Right lobe of liver (tissue), 6 donors: ENCODE data around the gene GRK1. TPM values are rescaled to one million over a fixed set of nuclear protein-coding genes. Genes with fewer than 3 reads are reported as not detected.
"Not testable (repeated sequence)": the region's sequence is repeated elsewhere in the genome, so short reads cannot be mapped to it uniquely, and the experiment has no call there.

Experiments used
- ATAC-seq, 4 donors: fragments of 200-7000 bp; cut with Tn5 transposase; one replicate each; pipeline ENCODE4 v1.9.1; 2020; ENCODE audit warnings: mild to moderate bottlenecking in 4 of 4, moderate library complexity in 4 of 4
- DNase-seq, 3 donors: peaks; one replicate each; pipeline ENCODE4 v3.0.0-alpha.2; 2020
- H3K27ac ChIP-seq, 3 donors: fragments of 200-600 bp; one replicate each; pipeline ENCODE4 v1.8.0; 2022
- H3K27me3 ChIP-seq, 2 donors: fragments of 200-600 bp; one replicate each; pipeline ENCODE4 v1.8.0; 2022
- H3K36me3 ChIP-seq, 4 donors: fragments of 200-600 bp; sonication (generic) in 1 of 4; one replicate each; pipeline versions ENCODE4 v1.5.1 to v1.8.0; 2017 to 2022; ENCODE audit warnings: control low read depth in 1 of 4
- H3K4me1 ChIP-seq, 4 donors: fragments of 200-600 bp; sonication (generic) in 1 of 4; one replicate each; pipeline versions ENCODE4 v1.5.1 to v1.8.0; 2017 to 2022; ENCODE audit warnings: control low read depth in 1 of 4
- H3K4me3 ChIP-seq, 3 donors: fragments of 200-600 bp; one replicate each; pipeline ENCODE4 v1.8.0; 2022
- H3K9me3 ChIP-seq, 4 donors: fragments of 200-600 bp; sonication (generic) in 1 of 4; one replicate each; pipeline versions ENCODE4 v1.5.1 to v1.8.0; 2017 to 2022; ENCODE audit warnings: control low read depth in 1 of 4
- CTCF ChIP-seq, 4 donors: fragments of 200-600 bp in 3 of 4; fragments of 450-650 bp in 1 of 4; IDR thresholded peaks; one replicate each; pipeline versions ENCODE4 v1.5.1 to v1.8.0; 2016 to 2022; ENCODE audit warnings: antibody characterized with exemption in 4 of 4, mild to moderate bottlenecking in 2 of 4
- POLR2A ChIP-seq: fragments of 450-650 bp; IDR thresholded peaks from one replicate; pipeline ENCODE4 v1.6.1; 2017; ENCODE audit warnings: antibody characterized with exemption, mild to moderate bottlenecking
- WGBS: methylation state at CpG from one replicate; pipeline ENCODE4 v1.1.6; 2018; ENCODE audit warnings: low coverage, low lambda C conversion rate; ENCODE audit not compliant: insufficient coverage; ENCODE audit errors: missing lambda C conversion rate; 5-methylcytosine and 5-hydroxymethylcytosine counted together
- intact Hi-C, 2 donors: fragments of 100-400 bp; cut with DNase I; formaldehyde crosslinking; loops; one replicate each; pipeline versions ENCODE4 v1.11.2 to v1.14.1; 2022
- total RNA-seq, 6 experiments: library from RNA; depleted of rRNA in 2 of 6; stranded (reverse); fragments of >200 nt in 2 of 6; fragmentation: NEBNext Ultra II Directional in 3 of 6; extraction: Animal tissue kit (Norgen Biotek cat#: 25700) in 3 of 6; gene quantifications; one replicate each; pipeline versions ENCODE4 v1.1.0 to v1.2.4, GENCODE V29; 2016 to 2023
- donor health status: DM: no; HTN: yes; CAD: no.
- donor health status: DM: no; HTN: no; CAD: no.
- donor health status: DM: no; HTN: no; CAD: no.
- donor health status: DM: no; HTN: yes; CAD: no.
- donor health status: DM: no; HTN: yes; CAD: no.

The GRK1 gene
- total RNA-seq, 6 experiments from 2014 or later: not detected

GRCh38 chr13:113621046-113621445 lies 46.0 kb upstream of the GRK1 start:
- Histone ChIP-seq H3K9me3 (no peaks in the 10 kb centered on the region), H3K27me3 (no peaks in the 10 kb centered on the region), H3K4me3 (no peak overlapping the region), H3K36me3 (peaks cover 0 to 2% (median 0%) of the 10 kb centered on the region in 4 donors), H3K4me1 (peaks cover 0 to 4% (median 0%) of the 10 kb centered on the region in 4 donors), H3K27ac (no peak overlapping the region)
- 96% methylated on average over 11 of the region's 15 CpGs for WGBS
- no peak for ATAC-seq
- TF ChIP-seq POLR2A (no peak), CTCF (IDR thresholded peaks at IDR 0.05) (no peak)
- intact Hi-C loops: no loop called here
- peak in 1 of 3 donors; percentile 31 for DNase-seq

GRCh38 chr13:113621498-113621897 lies 45.5 kb upstream of the GRK1 start:
- TF ChIP-seq CTCF (IDR thresholded peaks at IDR 0.05): peak in 2 of 4 donors; percentile 20
- H3K27ac ChIP-seq, H3K4me1 ChIP-seq, H3K9me3 ChIP-seq, intact Hi-C loops, H3K4me3 ChIP-seq, ATAC-seq, H3K36me3 ChIP-seq, H3K27me3 ChIP-seq: not testable (repeated sequence)
- 70% methylated on average over 5 of the region's 13 CpGs for WGBS
- peak in 1 of 3 donors; percentile 37 for DNase-seq

- H3K27me3 ChIP-seq, H3K27ac ChIP-seq, H3K9me3 ChIP-seq, intact Hi-C loops, H3K4me1 ChIP-seq, H3K36me3 ChIP-seq, H3K4me3 ChIP-seq, ATAC-seq: not testable (repeated sequence)
- DNase-seq: peak in 1 of 3 donors; percentile 15
- 97% methylated on average over 17 of the region's 20 CpGs for WGBS
Observed at GRCh38 chr13:113621986-113622550, 45.0 kb upstream of the GRK1 start.

GRCh38 chr13:113622791-113623490 lies 44.1 kb upstream of the GRK1 start:
- H3K4me3 ChIP-seq: no peak overlapping the region
- WGBS: 93% methylated on average over 8 of the region's 29 CpGs
- intact Hi-C loops: no loop called here
- no peak overlapping the region for H3K27ac ChIP-seq
- H3K9me3 ChIP-seq: no peaks in the 10 kb centered on the region
- peak; percentile 63 to 78 (median 73) for DNase-seq
- TF ChIP-seq POLR2A (no peak), CTCF (IDR thresholded peaks at IDR 0.05) (no peak)
- H3K4me1 ChIP-seq: peaks cover 0 to 4% (median 0%) of the 10 kb centered on the region in 4 donors
- no peaks in the 10 kb centered on the region for H3K36me3 ChIP-seq
- ATAC-seq: peak; percentile 80 to 96 (median 90)
- no peaks in the 10 kb centered on the region for H3K27me3 ChIP-seq

GRCh38 chr13:113623491-113624234 lies 43.4 kb upstream of the GRK1 start:
- H3K36me3 ChIP-seq: no peaks in the 10 kb centered on the region
- 100% methylated on average over 2 of the region's 20 CpGs for WGBS
- peak in 1 of 4 donors; percentile 23 for ATAC-seq

More at GRCh38 chr13:113623491-113624234, 43.4 kb upstream of the GRK1 start:
- TF ChIP-seq POLR2A (no peak), CTCF (IDR thresholded peaks at IDR 0.05) (no peak)
- H3K27me3 ChIP-seq: no peaks in the 10 kb centered on the region
- no peak overlapping the region for H3K27ac ChIP-seq
- peaks cover 0 to 4% (median 0%) of the 10 kb centered on the region in 4 donors for H3K4me1 ChIP-seq
- intact Hi-C loops: no loop called here
- no peak overlapping the region for H3K4me3 ChIP-seq
- H3K9me3 ChIP-seq: no peaks in the 10 kb centered on the region
- DNase-seq: peak in 1 of 3 donors; percentile 45
